Fibroblast of villous mesenchyme (primary cell): ENCODE data around the gene EMSY. TPM values are rescaled to one million over a fixed set of nuclear protein-coding genes. Genes with fewer than 3 reads are reported as not detected.

Experiments used
- DNase-seq: peaks from one replicate; pipeline ENCODE4 v3.0.0-alpha.2; 2010; ENCODE audit warnings: low read depth
- H3K4me3 ChIP-seq: 2 replicates; pipeline ENCODE4 v1.5.1; 2011; ENCODE audit warnings: low read depth, mild to moderate bottlenecking, low read length
- CTCF ChIP-seq: IDR thresholded peaks from 2 replicates; pipeline ENCODE4 v1.5.1; 2012; ENCODE audit warnings: low read depth, mild to moderate bottlenecking, low read length; ENCODE audit not compliant: insufficient read depth
- total RNA-seq: library from RNA; depleted of rRNA; stranded (reverse); fragments of >200 nt; gene quantifications from 2 replicates; pipeline ENCODE4 v1.2.3, GENCODE V29; 2012

EMSY gene
- total RNA-seq, 1 donor = 22.0 TPM

DNA sequence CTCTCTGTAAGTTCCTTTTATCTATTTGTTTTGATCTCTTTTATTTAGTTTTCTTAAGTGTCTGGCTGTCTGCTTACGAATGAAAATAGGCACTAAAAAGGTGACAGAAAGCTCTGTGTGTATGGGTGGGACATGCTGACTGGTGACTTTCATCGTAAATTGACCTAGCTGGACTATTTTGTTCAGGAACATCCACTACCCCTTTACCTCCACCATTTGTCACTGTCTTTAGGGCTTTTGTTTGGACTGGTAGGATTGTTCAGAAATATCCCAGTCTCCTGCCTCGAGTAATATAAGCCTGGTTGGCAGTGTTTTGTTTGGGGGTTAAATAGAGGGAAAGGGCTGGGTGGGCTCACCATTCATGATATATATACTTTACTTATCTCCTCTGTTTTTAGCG lies 20.9 kb downstream of the EMSY start:
- H3K4me3 ChIP-seq = no peak overlapping the region
- no peak for TF ChIP-seq CTCF
- no peak for DNase-seq

GRCh38 chr11:76466666-76467065 lies 21.8 kb downstream of the EMSY start:
- no peak for DNase-seq
- no peak for TF ChIP-seq CTCF
- no peak overlapping the region for H3K4me3 ChIP-seq

DNA sequence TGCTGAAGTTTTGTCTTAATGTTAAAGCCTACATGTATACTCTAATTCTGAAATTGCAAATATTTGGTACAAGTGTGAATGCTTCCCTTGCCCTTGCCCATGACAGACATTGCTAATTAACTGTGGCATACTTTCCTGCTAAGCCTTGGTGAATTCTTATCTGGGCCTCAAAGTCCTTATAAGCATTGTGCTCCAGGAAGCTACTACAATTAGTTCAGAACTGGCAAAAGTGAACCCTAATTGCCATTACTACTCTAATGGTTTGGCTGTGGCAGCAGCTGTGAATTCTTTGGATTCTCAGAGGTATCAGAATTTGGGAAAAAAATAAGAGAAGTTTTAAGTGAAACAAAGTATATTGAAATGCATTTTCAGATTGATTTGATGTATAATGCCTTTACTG lies 24.3 kb downstream of the EMSY start:
- H3K4me3 ChIP-seq = no peak overlapping the region
- TF ChIP-seq CTCF = no peak
- DNase-seq = no peak

- DNase-seq = no peak
- no peak for TF ChIP-seq CTCF
- no peak overlapping the region for H3K4me3 ChIP-seq
Observed at GRCh38 chr11:76471382-76471781, 26.6 kb downstream of the EMSY start.

DNA sequence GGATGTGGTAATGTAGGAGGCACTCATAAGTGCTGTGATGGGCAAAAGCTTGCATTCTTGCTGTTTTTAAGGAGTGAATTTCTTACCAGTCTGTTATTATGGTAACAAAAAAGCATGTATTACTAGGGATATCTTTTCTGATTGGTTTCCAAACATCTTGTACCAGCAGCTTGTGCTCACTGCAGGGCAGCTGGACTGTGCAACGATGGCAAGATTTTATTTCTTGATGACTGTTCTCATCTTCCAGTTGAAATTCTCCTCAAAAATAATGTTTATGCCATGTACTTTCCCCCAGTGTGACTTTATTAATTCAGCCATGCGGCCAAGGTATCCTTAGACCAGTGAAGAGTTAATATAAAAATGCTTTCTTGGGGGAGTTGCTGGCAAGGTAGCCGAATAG lies 35.4 kb downstream of the EMSY start:
- H3K4me3 ChIP-seq = no peak overlapping the region
- DNase-seq = no peak
- TF ChIP-seq CTCF = no peak

GRCh38 chr11:76491644-76492043 lies 46.8 kb downstream of the EMSY start:
- H3K4me3 ChIP-seq = no peak overlapping the region
- TF ChIP-seq CTCF = no peak
- DNase-seq = no peak

DNA sequence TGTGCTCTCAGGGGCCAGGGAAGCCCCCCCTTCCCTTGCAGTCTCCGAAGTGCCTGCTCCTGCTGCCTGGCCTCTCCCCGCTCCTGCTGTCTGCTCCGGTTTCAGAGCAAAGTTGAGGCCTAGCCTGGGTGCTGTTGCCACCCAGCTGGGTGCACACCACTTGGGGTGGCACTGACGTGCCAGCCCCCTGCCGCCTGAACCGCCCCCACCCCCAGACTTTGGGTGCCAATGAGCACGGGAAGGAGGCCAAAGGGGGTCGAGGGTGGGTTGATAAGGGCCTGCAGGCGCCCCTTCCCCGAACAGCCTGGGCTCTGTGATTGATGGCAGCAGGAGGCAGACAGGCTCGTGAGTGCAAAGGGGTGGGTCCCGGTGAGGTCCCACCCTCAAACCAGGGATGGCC lies 48.2 kb downstream of the EMSY start:
- no peak for TF ChIP-seq CTCF
- no peak for DNase-seq
- no peak overlapping the region for H3K4me3 ChIP-seq
